Endothelial cell of umbilical vein (primary cell): ENCODE results near the gene TDRD7. TPM values are rescaled to one million over a fixed set of nuclear protein-coding genes. Genes with fewer than 3 reads are reported as not detected.
"Not testable (repeated sequence)": the region's sequence is repeated elsewhere in the genome, so short reads cannot be mapped to it uniquely, and the experiment has no call there.

Experiments
- BruUV-seq: library from RNA; stranded (reverse); fragments of 400-500 nt; replicated peaks from 2 replicates; lab custom pipeline; 2021; lab: Mats Ljungman, UMichigan
- CTCF ChIA-PET: fragments of 300-600, 350-600 bp; sonication (Branson Sonifier 250); formaldehyde crosslinking; loops from one replicate; lab custom pipeline; 2021; ENCODE audit warnings: antibody characterized with exemption, inconsistent platforms; lab: Charles Lee
- POLR2A ChIA-PET: fragments of 300-600, 350-600 bp; sonication (Branson Sonifier 250); formaldehyde crosslinking; loops from one replicate; lab custom pipeline; 2021; ENCODE audit warnings: antibody characterized with exemption, inconsistent platforms; lab: Charles Lee
- DNase-seq: peaks from one replicate; pipeline ENCODE4 v3.0.0-alpha.2; 2011; ENCODE audit warnings: low read depth, low spot score
- FAIRE-seq: peaks from 2 replicates; lab custom pipeline; 2011; peaks lifted over from hg19 to GRCh38; lab: Jason Lieb, UNC
- H2AFZ ChIP-seq: 2 replicates; pipeline ENCODE4 v1.6.0; 2012; ENCODE audit warnings: low read depth, low read length, control low read depth, inconsistent platforms
- H3K27ac ChIP-seq: 2 replicates; pipeline ENCODE4 v1.5.1; 2011; ENCODE audit warnings: low read depth, mild to moderate bottlenecking, control low read depth, low read length, moderate library complexity; ENCODE audit not compliant: insufficient read depth
- H3K27me3 ChIP-seq, 2 experiments: 2 replicates each; pipeline versions ENCODE4 v1.6.0 to v1.6.1; 2011; ENCODE audit warnings: low read length in 2 of 2, mixed read lengths in 1 of 2; ENCODE audit not compliant: control insufficient read depth in 2 of 2, insufficient read depth in 2 of 2
- H3K36me3 ChIP-seq, 2 experiments: 2 replicates in 1 of 2; 3 replicates in 1 of 2; pipeline ENCODE4 v1.5.1; 2011; ENCODE audit warnings: low read length in 2 of 2, mild to moderate bottlenecking in 1 of 2, moderate library complexity in 1 of 2; ENCODE audit not compliant: control insufficient read depth in 2 of 2, insufficient read depth in 2 of 2; ENCODE audit errors: extremely low read depth in 1 of 2
- H3K4me1 ChIP-seq: 3 replicates; pipeline ENCODE4 v1.5.1; 2011; ENCODE audit warnings: mild to moderate bottlenecking, low read length; ENCODE audit not compliant: control insufficient read depth, insufficient read depth; ENCODE audit errors: extremely low read depth
- H3K4me2 ChIP-seq: 2 replicates; pipeline ENCODE4 v1.6.1; 2011; ENCODE audit warnings: low read length, control low read depth, mixed read lengths; ENCODE audit not compliant: insufficient read depth
- H3K4me3 ChIP-seq, 3 experiments: fragments of 200-600 bp in 1 of 3; sonication (generic), shearing (Covaris generic) in 1 of 3; replicated peaks in 1 of 3; 2 replicates each; pipeline ENCODE4 v1.5.1; 2011 to 2016; ENCODE audit warnings: control low read depth in 3 of 3, low read length in 3 of 3, mild to moderate bottlenecking in 2 of 3, inconsistent platforms in 1 of 3, low read depth in 1 of 3, moderate library complexity in 1 of 3; ENCODE audit not compliant: insufficient read depth in 1 of 3
- H3K79me2 ChIP-seq: 2 replicates; pipeline ENCODE4 v1.6.0; 2012; ENCODE audit warnings: low read length, inconsistent platforms; ENCODE audit not compliant: control insufficient read depth, insufficient read depth
- H3K9ac ChIP-seq: replicated peaks from 2 replicates; pipeline ENCODE3; 2011; ENCODE audit warnings: low read length, control low read depth; ENCODE audit not compliant: insufficient read depth; ENCODE audit errors: extremely low read depth
- H3K9me1 ChIP-seq: replicated peaks from 3 replicates; pipeline ENCODE4 v1.6.0; 2011; ENCODE audit warnings: mild to moderate bottlenecking, low read length; ENCODE audit not compliant: control insufficient read depth, insufficient read depth; ENCODE audit errors: extremely low read depth
- H3K9me3 ChIP-seq: replicated peaks from 2 replicates; pipeline ENCODE4 v1.5.1; 2012; ENCODE audit warnings: low read length, inconsistent platforms; ENCODE audit not compliant: control insufficient read depth, insufficient read depth
- H4K20me1 ChIP-seq: replicated peaks from 2 replicates; pipeline ENCODE3; 2011; ENCODE audit warnings: mild to moderate bottlenecking, low read length; ENCODE audit not compliant: control insufficient read depth, insufficient read depth; ENCODE audit errors: extremely low read depth
- CTCF ChIP-seq, 2 donors: IDR thresholded peaks; 1 replicate in 1 of 2; 2 replicates in 1 of 2; pipeline ENCODE4 v1.5.1; 2011; ENCODE audit warnings: low read length in 2 of 2, mild to moderate bottlenecking in 2 of 2, moderate library complexity in 2 of 2, control low read depth in 1 of 2, inconsistent platforms in 1 of 2, low read depth in 1 of 2; ENCODE audit not compliant: insufficient read depth in 1 of 2; ENCODE audit errors: extremely low read depth in 1 of 2
- EZH2 ChIP-seq: IDR thresholded peaks from 2 replicates; pipeline ENCODE4 v1.6.1; 2012; ENCODE audit warnings: borderline replicate concordance, low read depth, mild to moderate bottlenecking, moderate library complexity, low read length, inconsistent platforms; ENCODE audit not compliant: severe bottlenecking
- FOS ChIP-seq: IDR thresholded peaks from 2 replicates; pipeline ENCODE4 v1.6.1; 2011; ENCODE audit warnings: mild to moderate bottlenecking, low read length, moderate library complexity, borderline replicate concordance; ENCODE audit not compliant: insufficient read depth
- GATA2 ChIP-seq: IDR thresholded peaks from 2 replicates; pipeline ENCODE4 v1.7.0; 2011; ENCODE audit warnings: low read depth, mild to moderate bottlenecking, moderate library complexity, mixed read lengths, low read length; ENCODE audit not compliant: insufficient read length, insufficient read depth
- JUN ChIP-seq: IDR thresholded peaks from 2 replicates; pipeline ENCODE4 v1.6.1; 2011; ENCODE audit warnings: borderline replicate concordance, low read depth; ENCODE audit not compliant: insufficient read length, insufficient read depth
- MYC ChIP-seq: IDR thresholded peaks from one replicate; pipeline ENCODE4 v1.6.1; 2011; ENCODE audit warnings: mild to moderate bottlenecking, low read depth, low read length
- POLR2A ChIP-seq: IDR thresholded peaks from 2 replicates; pipeline ENCODE4 v1.6.1; 2012; ENCODE audit warnings: low read depth, mild to moderate bottlenecking, control low read depth, low read length
- POLR2AphosphoS5 ChIP-seq: IDR thresholded peaks from 2 replicates; pipeline ENCODE4 v1.6.1; 2012; ENCODE audit warnings: low read depth, mild to moderate bottlenecking, control low read depth, low read length, moderate library complexity; ENCODE audit not compliant: insufficient read depth
- dilution Hi-C: fragments of 300-500 bp; cut with MboI; formaldehyde crosslinking; loops from one replicate; pipeline ENCODE4 v1.15.0; 2019; ENCODE audit warnings: low sequenced_read_pairs; ENCODE audit not compliant: extremely low pct_ligation_motif_present
- intact Hi-C: fragments of 100-400 bp; cut with micrococcal nuclease; formaldehyde crosslinking; loops from one replicate; pipeline ENCODE4 v1.10.0; 2022
- polyA plus RNA-seq, 4 experiments: library from polyadenylated mRNA; depleted of rRNA in 3 of 4; stranded (reverse) in 3 of 4; unstranded in 1 of 4; fragments of >200 nt; gene quantifications; 2 replicates each; pipeline versions ENCODE4 v1.2.1 to v1.2.3, GENCODE V29; 2011 to 2012; ENCODE audit warnings: missing spikeins in 1 of 4
- total RNA-seq: library from RNA; stranded (reverse); gene quantifications from 2 replicates; pipeline ENCODE4 v1.2.3, GENCODE V29; 2021
- TF ChIP-seq, protein P1 (sequence below): IDR thresholded peaks from 2 replicates; pipeline ENCODE4 v1.6.1; 2011; ENCODE audit not compliant: insufficient read depth, insufficient read length

TDRD7 gene
- total and polyA plus RNA-seq, 2 donors (not counting 3 experiments of a cell fraction or from before 2014, with no cell fraction given): 4.9 to 11.5 TPM

GRCh38 chr9:97498846-97499245 is 87.0 kb downstream of the TDRD7 start:
- H3K9ac ChIP-seq, intact Hi-C loops: not testable (repeated sequence)

DNA sequence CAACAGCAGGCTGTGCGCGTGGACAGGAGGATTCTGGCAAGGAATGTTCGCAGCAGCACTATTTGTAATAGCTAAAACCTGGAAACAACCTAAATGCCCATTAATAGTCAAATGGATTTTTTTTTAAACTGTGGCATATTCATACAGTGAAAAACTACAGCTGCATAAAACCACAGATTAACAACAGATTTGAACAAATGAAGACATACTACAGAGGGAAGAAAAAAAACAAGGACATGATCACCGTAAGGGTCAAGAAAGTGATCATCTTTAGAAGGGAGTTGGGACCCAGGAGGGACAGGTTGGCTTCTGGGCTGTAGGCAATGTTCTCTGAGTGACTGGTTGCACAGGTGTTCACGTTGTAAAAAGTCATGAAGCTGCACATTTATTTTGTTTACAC is 88.4 kb downstream of the TDRD7 start:
- Histone ChIP-seq H2AFZ (no peak overlapping the region), H3K27me3 (peaks cover 36 to 54% of the 10 kb centered on the region in 2 experiments), H3K36me3 (peaks cover 0 to 2% of the 10 kb centered on the region in 2 experiments), H3K9me1 (no peaks in the 10 kb centered on the region), H3K9me3 (no peaks in the 10 kb centered on the region), H4K20me1 (no peaks in the 10 kb centered on the region), H3K27ac (no peak overlapping the region), H3K9ac (no peak overlapping the region), H3K4me3 (no peak overlapping the region), H3K4me1 (peaks cover 7% of the 10 kb centered on the region), H3K79me2 (no peaks in the 10 kb centered on the region), H3K4me2 (no peak overlapping the region)
- ChIA-PET CTCF (interaction anchor here (1.1 to 4.6 kb wide), 5 partner anchors 10 to 116 kb away, joined by 4 to 51 read pairs (median 7); no protein-coding TSS in a partner anchor), POLR2A (no interaction called here)
- TF ChIP-seq POLR2AphosphoS5: no peak
- TF ChIP-seq, protein P1, sequence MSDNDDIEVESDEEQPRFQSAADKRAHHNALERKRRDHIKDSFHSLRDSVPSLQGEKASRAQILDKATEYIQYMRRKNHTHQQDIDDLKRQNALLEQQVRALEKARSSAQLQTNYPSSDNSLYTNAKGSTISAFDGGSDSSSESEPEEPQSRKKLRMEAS: no peak
- no peak for TF ChIP-seq EZH2
- TF ChIP-seq CTCF (IDR thresholded peaks at IDR 0.05; ENCODE audit: extremely low read depth in 1 of 2, insufficient read depth in 1 of 2, low read depth in 1 of 2, low read length in 2 of 2): no peak
- TF ChIP-seq MYC: no peak
- TF ChIP-seq JUN: no peak
- no peak for TF ChIP-seq FOS
- no peak for TF ChIP-seq POLR2A
- TF ChIP-seq GATA2: no peak
- FAIRE-seq (no peak), DNase-seq (no peak)
- intact Hi-C loops: no loop called here
- no TSS peak for BruUV-seq
- dilution Hi-C loops: no loop called here

More at GRCh38 chr9:97498846-97499245, 87.0 kb downstream of the TDRD7 start:
- H3K27me3 ChIP-seq: peaks cover 29 to 40% of the 10 kb centered on the region in 2 experiments
- H3K4me2 ChIP-seq, POLR2A ChIA-PET, CTCF ChIA-PET, H3K79me2 ChIP-seq, H3K9me3 ChIP-seq, H3K9me1 ChIP-seq, H3K27ac ChIP-seq, DNase-seq, H3K4me1 ChIP-seq, FAIRE-seq, H3K4me3 ChIP-seq, H4K20me1 ChIP-seq, H2AFZ ChIP-seq, BruUV-seq, dilution Hi-C loops, H3K36me3 ChIP-seq: not testable (repeated sequence)
